Activated CD4-positive, alpha-beta memory T cell treated with anti-CD3 and anti-CD28 coated beads for 36 hours (primary cell): ENCODE measurements around the gene HOXB6. TPM values are rescaled to one million over a fixed set of nuclear protein-coding genes. Genes with fewer than 3 reads are reported as not detected.
A peak's percentile ranks its signal among the peaks of the same experiment; 100 is the strongest.

ENCODE experiments used
- CTCF ChIA-PET: fragments of 350-600 bp; sonication (Branson Sonifier 250); formaldehyde crosslinking; loops from one replicate; lab custom pipeline; 2021; ENCODE audit warnings: antibody characterized with exemption, inconsistent platforms; lab: Charles Lee
- POLR2A ChIA-PET: fragments of 350-600 bp; sonication (Branson Sonifier 250); formaldehyde crosslinking; loops from one replicate; lab custom pipeline; 2021; ENCODE audit warnings: antibody characterized with exemption; lab: Charles Lee
- DNase-seq: peaks from one replicate; pipeline ENCODE4 v3.0.0-alpha.2; 2020
- H3K27ac Mint-ChIP-seq: one replicate; pipeline ENCODE4 v1.8.0; 2021; ENCODE audit warnings: mixed read lengths
- H3K27me3 Mint-ChIP-seq: one replicate; pipeline ENCODE4 v1.8.0; 2021; ENCODE audit warnings: mixed read lengths
- H3K36me3 Mint-ChIP-seq: one replicate; pipeline ENCODE4 v1.8.0; 2021; ENCODE audit warnings: mixed read lengths
- H3K4me1 Mint-ChIP-seq: one replicate; pipeline ENCODE4 v1.8.0; 2021; ENCODE audit warnings: low read depth, mixed read lengths
- H3K4me3 Mint-ChIP-seq: one replicate; pipeline ENCODE4 v1.8.0; 2021; ENCODE audit warnings: mild to moderate bottlenecking, mixed read lengths
- H3K9me3 Mint-ChIP-seq: one replicate; pipeline ENCODE4 v1.8.0; 2021; ENCODE audit warnings: mixed read lengths
- intact Hi-C: fragments of 100-400 bp; cut with micrococcal nuclease; formaldehyde crosslinking; loops from one replicate; pipeline ENCODE4 v1.15.1; 2023
- microRNA-seq: library from miRNA; unstranded; fragments of <30 nt; microRNA quantifications from one replicate; pipeline ENCODE4 v1.2.0, GENCODE V29; 2022; ENCODE audit warnings: borderline number of aligned reads, borderline microRNAs expressed, borderline replicate concordance
- total RNA-seq, 2 experiments: library from RNA; stranded (reverse); gene quantifications; one replicate each; pipeline ENCODE4 v1.2.3, GENCODE V29; 2021

Gene HOXB6
- total RNA-seq, 2 experiments from 2014 or later, result 0.21 to 0.22 TPM

DNA sequence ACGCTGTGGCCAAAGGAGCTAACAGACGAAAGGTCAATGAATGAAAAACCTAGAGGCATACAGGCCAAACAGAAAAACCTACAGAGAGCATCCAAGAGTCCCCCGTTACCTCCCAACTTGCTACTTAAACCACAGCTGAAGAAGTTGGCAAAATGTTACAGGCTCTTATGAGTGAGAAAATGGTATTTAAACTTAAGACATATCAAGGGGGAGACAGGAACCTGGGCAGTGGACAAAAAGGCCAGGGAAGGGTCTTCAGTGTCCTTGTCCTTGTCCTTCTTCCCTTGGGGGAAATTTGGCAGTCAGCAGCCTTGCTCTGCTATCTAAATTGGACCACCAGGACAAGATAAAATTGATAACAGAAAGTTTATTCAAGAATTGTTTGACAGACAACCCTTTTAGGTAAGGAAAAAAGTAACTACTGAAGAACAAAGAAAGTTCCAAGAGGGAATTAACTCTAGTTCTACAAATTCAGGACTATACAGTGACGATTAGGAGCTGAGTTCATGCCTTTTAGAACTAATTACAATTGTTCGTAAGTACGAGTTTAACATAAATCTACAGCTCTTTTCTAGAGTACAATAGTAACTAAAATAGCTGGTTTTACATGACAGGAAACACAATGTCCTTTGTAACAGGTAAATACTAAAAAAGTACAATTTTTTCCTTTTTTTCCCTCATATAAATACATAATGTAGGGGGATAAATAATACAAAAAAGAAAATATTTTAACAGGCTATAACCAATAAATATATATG, 56.1 kb downstream of the HOXB6 start:
- ChIA-PET POLR2A (no interaction called here), CTCF (interaction anchor here (1.7 to 2.5 kb wide), 2 partner anchors 56 to 241 kb away, joined by 5 to 7 read pairs; no protein-coding TSS in a partner anchor)
- H3K27ac Mint-ChIP-seq, result peak overlapping the region; percentile 85
- intact Hi-C loops, result loop anchor here (2.0 kb wide), 1 partner anchor 38 kb away; no protein-coding TSS in a partner anchor
- H3K27me3 Mint-ChIP-seq, result peaks cover 7% of the 10 kb centered on the region
- DNase-seq, result no peak
- peaks cover 29% of the 10 kb centered on the region for H3K4me1 Mint-ChIP-seq
- H3K36me3 Mint-ChIP-seq, result no peaks in the 10 kb centered on the region
- H3K4me3 Mint-ChIP-seq, result peak overlapping the region; percentile 67
- no peaks in the 10 kb centered on the region for H3K9me3 Mint-ChIP-seq

DNA sequence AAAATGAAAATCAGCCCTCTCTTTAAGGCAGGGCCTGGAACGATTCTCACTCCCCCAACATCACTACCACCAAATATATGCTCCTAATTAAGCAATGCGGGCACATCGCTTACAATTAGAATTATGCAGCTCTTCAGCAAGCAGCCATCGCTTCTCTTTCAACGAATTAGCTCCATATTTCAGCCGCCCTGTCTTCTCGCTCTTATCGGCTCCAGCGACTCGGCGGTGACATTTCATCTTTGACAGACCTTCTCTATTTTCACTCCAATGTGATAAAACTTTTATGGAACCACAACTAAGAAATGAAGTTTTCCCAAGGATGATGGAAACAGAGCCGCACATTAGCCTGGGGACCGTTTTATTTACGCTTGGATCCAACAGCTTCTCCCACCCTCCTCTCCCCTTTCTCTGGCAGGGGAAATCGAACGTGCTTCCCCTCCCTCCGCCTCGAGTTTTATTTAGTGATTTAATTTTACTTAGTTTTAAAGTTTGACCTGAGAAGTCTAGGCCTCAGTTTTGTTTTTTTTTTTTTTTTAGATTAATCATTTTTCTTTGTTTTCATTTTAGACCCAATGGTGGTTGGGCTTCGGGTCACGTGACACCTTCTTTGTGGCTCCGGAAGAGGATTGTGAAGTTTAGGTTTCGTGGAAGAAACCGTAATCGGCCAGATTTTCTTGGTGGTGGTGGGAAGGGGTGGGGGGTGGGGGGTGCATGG, 56.8 kb downstream of the HOXB6 start:
- H3K27ac Mint-ChIP-seq, result peak overlapping the region; percentile 85
- POLR2A ChIA-PET, result no interaction called here

DNA sequence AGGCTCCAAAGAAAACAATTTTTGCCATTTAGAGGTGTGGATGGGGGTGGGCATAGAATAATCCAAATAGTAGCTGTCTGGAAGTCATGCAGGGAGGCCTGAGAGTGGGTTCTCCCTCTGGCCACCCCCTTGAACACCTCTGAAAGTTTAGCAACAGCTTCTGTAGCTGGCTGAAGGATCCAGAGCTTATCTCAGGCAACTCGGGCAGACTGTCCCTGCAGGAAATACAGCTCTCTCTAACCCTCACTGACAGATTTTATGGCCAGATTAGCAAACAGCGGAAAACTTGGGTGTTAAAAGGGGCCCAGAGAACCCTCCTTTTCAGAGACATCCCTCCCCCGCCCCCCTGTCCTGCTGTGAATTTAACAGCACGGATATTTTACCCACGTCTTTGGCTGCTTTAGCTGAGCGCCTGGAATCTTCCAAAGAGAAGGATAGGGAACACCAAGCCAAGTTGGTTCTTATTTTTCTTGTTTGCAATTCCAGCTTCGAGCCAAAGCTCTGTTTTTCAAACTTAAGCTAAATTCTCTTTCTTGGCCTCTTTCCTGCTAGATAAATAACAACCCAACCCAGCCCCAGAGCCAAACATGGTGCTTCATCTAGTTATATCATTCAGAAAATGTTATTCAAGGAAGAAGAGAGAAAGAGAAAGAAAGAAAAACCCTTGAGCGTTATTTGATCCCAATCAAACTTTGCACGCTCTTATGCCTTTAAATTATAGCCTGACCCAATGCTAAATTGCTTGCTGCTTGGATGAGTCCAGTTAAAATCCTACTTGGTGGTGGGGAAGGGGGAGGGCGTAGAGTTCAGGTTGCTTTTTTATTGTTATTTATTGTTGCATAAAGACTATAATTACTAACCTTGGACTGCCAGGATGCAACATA, 57.6 kb downstream of the HOXB6 start:
- H3K27ac Mint-ChIP-seq, result peak overlapping the region; percentile 85
- CTCF ChIA-PET, result interaction anchor here (1.7 to 2.5 kb wide), 2 partner anchors 54 to 239 kb away, joined by 5 to 7 read pairs; no protein-coding TSS in a partner anchor
- peak; percentile 25 for DNase-seq

More for the DNA sequence above, 56.8 kb downstream of the HOXB6 start:
- CTCF ChIA-PET, result interaction anchor here (1.7 to 2.5 kb wide), 2 partner anchors 55 to 240 kb away, joined by 5 to 7 read pairs; no protein-coding TSS in a partner anchor
- peaks cover 9% of the 10 kb centered on the region for H3K27me3 Mint-ChIP-seq
- H3K36me3 Mint-ChIP-seq, result peaks cover 3% of the 10 kb centered on the region
- H3K9me3 Mint-ChIP-seq, result no peaks in the 10 kb centered on the region
- peak overlapping the region; percentile 67 for H3K4me3 Mint-ChIP-seq
- peaks cover 29% of the 10 kb centered on the region for H3K4me1 Mint-ChIP-seq
- intact Hi-C loops, result loop anchor here (2.0 kb wide), 1 partner anchor 37 kb away; no protein-coding TSS in a partner anchor
- DNase-seq, result peak; percentile 58

GRCh38 chr17:48546137-48546923, 58.5 kb downstream of the HOXB6 start:
- Mint-ChIP-seq H3K36me3 (peaks cover 11% of the 10 kb centered on the region), H3K4me3 (peak overlapping the region; percentile 67), H3K9me3 (no peaks in the 10 kb centered on the region), H3K27me3 (peaks cover 18% of the 10 kb centered on the region), H3K4me1 (peaks cover 32% of the 10 kb centered on the region), H3K27ac (peak overlapping the region; percentile 85)
- CTCF ChIA-PET, result interaction anchor here (2.5 kb wide), 1 partner anchor 54 kb away, joined by 7 read pairs; no protein-coding TSS in a partner anchor
- intact Hi-C loops, result no loop called here
- POLR2A ChIA-PET, result interaction anchor here (1.2 kb wide), 1 partner anchor 9 kb away, joined by 3 read pairs; no protein-coding TSS in a partner anchor
- DNase-seq, result no peak

More for the DNA sequence above, 57.6 kb downstream of the HOXB6 start:
- H3K9me3 Mint-ChIP-seq, result no peaks in the 10 kb centered on the region
- peak overlapping the region; percentile 67 for H3K4me3 Mint-ChIP-seq
- H3K4me1 Mint-ChIP-seq, result peaks cover 32% of the 10 kb centered on the region
- peaks cover 9% of the 10 kb centered on the region for H3K36me3 Mint-ChIP-seq
- intact Hi-C loops, result no loop called here
- H3K27me3 Mint-ChIP-seq, result peaks cover 15% of the 10 kb centered on the region
- POLR2A ChIA-PET, result interaction anchor here (1.2 kb wide), 1 partner anchor 8 kb away, joined by 3 read pairs; no protein-coding TSS in a partner anchor

Small RNAs within 50 kb of the gene (microRNA-seq; reads per million reads assigned to microRNA genes)
- not detected for gene MIR196A1

Other genes starting within 250 kb of the HOXB6 start
- gene SKAP1, start 174.8 kb downstream of the HOXB6 start, total RNA-seq, result 10 to 100 TPM; 71.7 to 77.6 TPM
- gene HOXB1, start 74.0 kb downstream of the HOXB6 start, total RNA-seq, result not detected
- 10 to 100 TPM; 13.3 to 16.8 TPM for gene HOXB2, start 59.9 kb downstream of the HOXB6 start, total RNA-seq
- 1 to 10 TPM; 2.3 TPM for gene HOXB4, start 26.6 kb downstream of the HOXB6 start, total RNA-seq
- gene HOXB3, start 14.7 kb downstream of the HOXB6 start, total RNA-seq, result 1 to 10 TPM; 2.6 TPM
- not detected for gene HOXB5, start 11.2 kb downstream of the HOXB6 start, total RNA-seq
- under 1 TPM; 0.36 to 0.44 TPM for gene HOXB7, start 6.0 kb upstream of the HOXB6 start, total RNA-seq
- not detected for gene HOXB8, start 10.3 kb upstream of the HOXB6 start, total RNA-seq
- 1 to 10 TPM; 1.4 to 1.5 TPM for gene HOXB9, start 21.4 kb upstream of the HOXB6 start, total RNA-seq
- not detected for gene PRAC1, start 117.5 kb upstream of the HOXB6 start, total RNA-seq
- not detected for gene PRAC2, start 118.2 kb upstream of the HOXB6 start, total RNA-seq
- not detected for gene HOXB13, start 123.8 kb upstream of the HOXB6 start, total RNA-seq
- not detected for gene TTLL6, start 212.2 kb upstream of the HOXB6 start, total RNA-seq
- gene CALCOCO2, start 226.0 kb upstream of the HOXB6 start, total RNA-seq, result 10 to 100 TPM; 65.1 to 72.1 TPM